Epithelial cell of proximal tubule (primary cell): ENCODE measurements around the gene PARD3B. TPM values are rescaled to one million over a fixed set of nuclear protein-coding genes. Genes with fewer than 3 reads are reported as not detected.

Experiments used
- DNase-seq: peaks from one replicate; pipeline ENCODE4 v3.0.0-alpha.2; 2011; ENCODE audit warnings: low read depth
- H3K4me3 ChIP-seq: 2 replicates; pipeline ENCODE4 v1.5.1; 2011; ENCODE audit warnings: low read depth, mild to moderate bottlenecking, low read length
- total RNA-seq: library from RNA; depleted of rRNA; stranded (reverse); fragments of >200 nt; gene quantifications from 2 replicates; pipeline ENCODE4 v1.2.3, GENCODE V29; 2015
- TF ChIP-seq, protein P1 (sequence below): conservative IDR thresholded peaks from 2 replicates; pipeline ENCODE4 v1.5.1; 2012; ENCODE audit warnings: low read depth, mild to moderate bottlenecking, low read length

Gene PARD3B
- total RNA-seq, 1 donor from 2014 or later, result 3.6 TPM

DNA sequence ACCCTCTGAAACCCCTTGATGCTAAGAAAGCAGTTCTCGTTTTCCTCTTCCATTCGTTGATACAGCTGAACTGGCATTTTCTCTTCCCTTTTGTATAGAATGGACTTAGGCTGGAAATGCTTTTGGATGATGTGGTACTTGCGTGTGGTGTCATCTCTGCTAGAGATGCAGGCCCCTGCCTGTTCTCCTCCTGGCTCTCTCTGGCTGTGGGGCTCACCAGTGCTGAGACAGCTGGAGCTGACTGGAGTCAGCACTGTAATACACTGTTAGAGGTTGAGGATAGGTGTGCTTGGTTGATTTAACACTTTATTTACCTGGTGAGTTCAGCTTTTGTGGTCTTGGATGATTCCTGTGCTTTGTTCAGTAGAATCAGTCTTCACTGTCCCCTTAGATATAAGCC, 30.2 kb downstream of the PARD3B start:
- H3K4me3 ChIP-seq, result no peak overlapping the region
- DNase-seq, result no peak
- TF ChIP-seq, protein P1, sequence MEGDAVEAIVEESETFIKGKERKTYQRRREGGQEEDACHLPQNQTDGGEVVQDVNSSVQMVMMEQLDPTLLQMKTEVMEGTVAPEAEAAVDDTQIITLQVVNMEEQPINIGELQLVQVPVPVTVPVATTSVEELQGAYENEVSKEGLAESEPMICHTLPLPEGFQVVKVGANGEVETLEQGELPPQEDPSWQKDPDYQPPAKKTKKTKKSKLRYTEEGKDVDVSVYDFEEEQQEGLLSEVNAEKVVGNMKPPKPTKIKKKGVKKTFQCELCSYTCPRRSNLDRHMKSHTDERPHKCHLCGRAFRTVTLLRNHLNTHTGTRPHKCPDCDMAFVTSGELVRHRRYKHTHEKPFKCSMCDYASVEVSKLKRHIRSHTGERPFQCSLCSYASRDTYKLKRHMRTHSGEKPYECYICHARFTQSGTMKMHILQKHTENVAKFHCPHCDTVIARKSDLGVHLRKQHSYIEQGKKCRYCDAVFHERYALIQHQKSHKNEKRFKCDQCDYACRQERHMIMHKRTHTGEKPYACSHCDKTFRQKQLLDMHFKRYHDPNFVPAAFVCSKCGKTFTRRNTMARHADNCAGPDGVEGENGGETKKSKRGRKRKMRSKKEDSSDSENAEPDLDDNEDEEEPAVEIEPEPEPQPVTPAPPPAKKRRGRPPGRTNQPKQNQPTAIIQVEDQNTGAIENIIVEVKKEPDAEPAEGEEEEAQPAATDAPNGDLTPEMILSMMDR, result no peak

GRCh38 chr2:204576362-204576979, 31.2 kb downstream of the PARD3B start:
- TF ChIP-seq, protein P1, result no peak
- no peak for DNase-seq
- H3K4me3 ChIP-seq, result no peak overlapping the region

- TF ChIP-seq, protein P1, result no peak
- no peak for DNase-seq
- no peak overlapping the region for H3K4me3 ChIP-seq
Measured at GRCh38 chr2:204578928-204579598, 33.8 kb downstream of the PARD3B start.

DNA sequence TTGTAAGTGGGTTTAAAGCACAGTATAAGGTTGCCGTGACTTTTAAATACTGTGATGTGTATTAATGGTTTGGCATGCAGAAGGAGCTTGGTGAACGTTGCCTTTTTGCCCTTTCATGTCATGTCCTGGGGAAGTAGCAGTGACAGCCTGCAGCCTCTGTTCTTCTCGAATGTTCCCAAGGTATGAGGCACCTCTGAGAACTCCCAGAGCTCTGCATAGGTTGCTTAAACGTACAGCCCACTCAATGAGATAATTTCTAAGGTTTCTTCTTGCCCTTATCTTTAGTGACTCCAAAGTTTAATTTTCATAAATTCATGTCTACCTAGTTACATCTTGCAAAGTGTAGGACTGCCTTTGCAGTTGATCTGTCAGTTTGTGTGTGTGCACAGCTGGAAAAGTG, 36.7 kb downstream of the PARD3B start:
- DNase-seq, result no peak
- no peak overlapping the region for H3K4me3 ChIP-seq
- TF ChIP-seq, protein P1, result no peak

DNA sequence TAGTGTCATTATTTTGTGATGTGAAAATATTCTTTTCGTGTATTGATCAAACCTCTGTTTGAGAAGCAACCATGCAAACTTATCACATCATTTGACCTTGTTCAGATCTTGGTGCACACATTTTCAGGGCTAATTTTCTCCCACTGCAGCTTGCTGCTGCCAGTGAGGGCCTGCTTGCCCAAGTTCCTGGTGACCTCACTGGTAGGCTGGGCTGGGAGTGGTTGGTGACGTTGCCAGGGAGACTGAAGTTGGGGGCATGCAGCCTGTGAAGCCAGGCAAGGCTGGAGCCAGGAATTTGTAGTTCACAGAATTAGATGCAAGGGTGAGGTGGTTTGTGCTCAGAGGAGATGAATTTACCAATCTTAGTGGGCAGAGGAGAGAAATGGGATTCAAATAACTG, 38.5 kb downstream of the PARD3B start:
- TF ChIP-seq, protein P1, result no peak
- DNase-seq, result no peak
- no peak overlapping the region for H3K4me3 ChIP-seq

GRCh38 chr2:204585930-204586329, 40.7 kb downstream of the PARD3B start:
- no peak for DNase-seq
- no peak overlapping the region for H3K4me3 ChIP-seq
- TF ChIP-seq, protein P1, result no peak
